Right lobe of liver (tissue), 4 donors: ENCODE results near the gene MAGI1.

Experiments
- CTCF ChIP-seq, 4 donors: fragments of 200-600 bp in 3 of 4; fragments of 450-650 bp in 1 of 4; IDR thresholded peaks; one replicate each; pipeline versions ENCODE4 v1.5.1 to v1.8.0; 2016 to 2022; ENCODE audit warnings: antibody characterized with exemption in 4 of 4, mild to moderate bottlenecking in 2 of 4
- POLR2A ChIP-seq: fragments of 450-650 bp; IDR thresholded peaks from one replicate; pipeline ENCODE4 v1.6.1; 2017; ENCODE audit warnings: antibody characterized with exemption, mild to moderate bottlenecking
- donor health status: DM: no; HTN: no; CAD: no.
- donor health status: DM: no; HTN: no; CAD: no.
- donor health status: DM: no; HTN: yes; CAD: no.

DNA sequence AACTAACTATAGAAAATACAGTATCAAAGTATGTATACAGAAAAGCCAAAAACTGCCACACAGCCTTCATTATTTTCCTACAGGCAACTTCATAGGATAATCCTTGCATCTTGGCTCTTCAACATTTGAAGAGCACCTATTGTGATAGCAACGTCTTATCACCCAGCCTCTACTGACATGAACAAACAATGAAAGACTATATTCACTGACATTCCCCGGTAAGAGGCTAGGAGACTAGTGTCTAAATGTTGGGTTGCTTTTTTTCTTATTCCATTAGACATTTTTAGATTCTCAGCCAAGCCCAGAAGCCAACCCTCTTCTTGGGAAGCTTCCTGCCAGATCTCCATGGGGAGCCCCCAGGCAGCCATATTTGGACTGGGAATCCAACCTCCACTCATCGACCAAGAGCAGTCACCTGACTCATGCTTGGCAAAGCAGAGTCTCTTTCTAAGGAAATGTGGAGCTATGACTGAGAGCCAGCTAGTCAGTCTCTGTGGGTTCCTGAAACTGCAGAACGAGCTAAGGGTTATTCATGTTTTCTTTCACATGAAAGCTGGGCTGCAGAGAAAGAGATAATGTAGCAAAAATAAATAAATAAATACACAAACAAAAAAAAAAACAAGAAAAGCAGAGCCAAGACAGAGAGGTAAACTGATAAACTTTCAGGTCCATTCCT lies 227.5 kb downstream of the MAGI1 start:
- TF ChIP-seq POLR2A (no peak), CTCF (IDR thresholded peaks at IDR 0.05) (no peak)
